ENCODE data around the gene HTRA3.

DNA sequence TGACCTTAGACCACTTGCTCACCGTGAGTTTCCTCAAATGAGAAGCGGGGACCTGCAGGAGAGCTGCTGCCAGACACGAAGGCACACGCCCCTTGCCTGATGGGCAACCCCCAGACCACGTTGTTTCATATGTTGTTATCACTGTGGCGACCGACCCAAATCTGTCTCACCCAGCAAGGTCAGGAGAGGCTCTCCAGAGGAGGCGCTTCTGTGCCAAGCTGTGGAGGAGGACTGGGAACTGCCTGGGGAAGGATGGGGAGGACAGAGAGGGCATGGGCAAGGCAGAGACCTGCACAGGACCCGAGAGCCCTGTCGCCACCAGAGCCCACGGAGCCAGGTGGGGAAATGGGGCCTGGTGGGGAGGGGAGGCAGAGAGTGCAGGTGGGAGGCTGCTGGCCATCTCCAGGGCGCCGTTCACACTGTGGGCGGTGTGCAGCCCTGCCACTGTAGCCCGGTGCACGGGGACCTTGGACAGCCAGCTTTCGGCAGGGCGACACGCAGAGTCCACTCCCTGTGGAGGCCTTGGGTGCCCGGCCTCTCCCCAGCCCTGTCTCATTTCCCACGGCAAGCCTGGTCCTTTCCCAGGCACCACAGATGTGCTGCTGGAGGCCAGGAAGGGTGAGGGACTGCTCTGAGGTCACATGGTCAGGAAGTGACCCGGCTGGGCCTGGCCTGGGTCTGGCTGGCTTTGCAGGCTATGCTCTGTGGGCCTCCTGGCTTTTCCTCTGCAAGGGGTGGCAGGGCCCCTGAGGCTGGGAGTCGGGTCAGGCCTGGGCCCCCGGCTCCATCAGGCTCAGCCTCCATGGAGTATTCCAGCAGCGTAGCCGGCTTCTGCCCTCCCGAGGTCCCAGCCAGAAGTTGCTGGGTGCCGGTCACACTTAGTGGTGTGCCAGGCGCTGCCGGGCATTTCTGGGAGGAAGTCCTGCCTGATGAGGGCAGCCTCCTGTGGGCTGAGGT, 3.2 kb downstream of the HTRA3 start:
- TF ChIP-seq RAD21 (IDR thresholded peaks at IDR 0.05; ENCODE audit: low read length) = no peak
- TF ChIP-seq, protein P1, sequence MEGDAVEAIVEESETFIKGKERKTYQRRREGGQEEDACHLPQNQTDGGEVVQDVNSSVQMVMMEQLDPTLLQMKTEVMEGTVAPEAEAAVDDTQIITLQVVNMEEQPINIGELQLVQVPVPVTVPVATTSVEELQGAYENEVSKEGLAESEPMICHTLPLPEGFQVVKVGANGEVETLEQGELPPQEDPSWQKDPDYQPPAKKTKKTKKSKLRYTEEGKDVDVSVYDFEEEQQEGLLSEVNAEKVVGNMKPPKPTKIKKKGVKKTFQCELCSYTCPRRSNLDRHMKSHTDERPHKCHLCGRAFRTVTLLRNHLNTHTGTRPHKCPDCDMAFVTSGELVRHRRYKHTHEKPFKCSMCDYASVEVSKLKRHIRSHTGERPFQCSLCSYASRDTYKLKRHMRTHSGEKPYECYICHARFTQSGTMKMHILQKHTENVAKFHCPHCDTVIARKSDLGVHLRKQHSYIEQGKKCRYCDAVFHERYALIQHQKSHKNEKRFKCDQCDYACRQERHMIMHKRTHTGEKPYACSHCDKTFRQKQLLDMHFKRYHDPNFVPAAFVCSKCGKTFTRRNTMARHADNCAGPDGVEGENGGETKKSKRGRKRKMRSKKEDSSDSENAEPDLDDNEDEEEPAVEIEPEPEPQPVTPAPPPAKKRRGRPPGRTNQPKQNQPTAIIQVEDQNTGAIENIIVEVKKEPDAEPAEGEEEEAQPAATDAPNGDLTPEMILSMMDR (conservative IDR thresholded peaks at IDR 0.05; ENCODE audit: low read depth, low read length) = no peak
- TF ChIP-seq RFX5 (IDR thresholded peaks at IDR 0.05; ENCODE audit: low read depth, low read length) = no peak
- TF ChIP-seq POLR2A (IDR thresholded peaks at IDR 0.05; ENCODE audit: low read depth, low read length) = no peak

Data from IMR-90 (cell line).